Prostate gland (tissue), 2 donors: Measurements from ENCODE around the gene GLP1R. TPM values are rescaled to one million over a fixed set of nuclear protein-coding genes. Genes with fewer than 3 reads are reported as not detected.

Experiments
- DNase-seq: peaks from one replicate; pipeline ENCODE4 v3.0.0-alpha.2; 2019; ENCODE audit warnings: low spot score
- H3K27ac ChIP-seq, 2 donors: fragments of 200-600 bp; sonication (generic); 2 replicates each; pipeline ENCODE4 v1.5.1; 2017 to 2019
- H3K27me3 ChIP-seq: fragments of 200-600 bp; sonication (generic); replicated peaks from 2 replicates; pipeline ENCODE4 v1.5.1; 2019; ENCODE audit not compliant: insufficient read depth
- H3K36me3 ChIP-seq, 2 donors: fragments of 200-600 bp; sonication (generic); 1 replicate in 1 of 2; 2 replicates in 1 of 2; pipeline versions ENCODE4 v1.5.1 to v1.8.1; 2017 to 2019
- H3K4me1 ChIP-seq: fragments of 200-600 bp; sonication (generic); replicated peaks from 2 replicates; pipeline ENCODE4 v1.5.1; 2019
- H3K4me3 ChIP-seq, 2 donors: fragments of 200-600 bp; sonication (generic); 2 replicates each; pipeline ENCODE4 v1.5.1; 2017 to 2019
- H3K9me3 ChIP-seq: fragments of 200-600 bp; sonication (generic); 2 replicates; pipeline ENCODE4 v1.5.1; 2017
- POLR2A ChIP-seq: fragments of 450-650 bp; IDR thresholded peaks from one replicate; pipeline ENCODE4 v1.6.1; 2016; ENCODE audit warnings: antibody characterized with exemption, mild to moderate bottlenecking
- POLR2AphosphoS5 ChIP-seq: sonication (generic); formaldehyde crosslinking; IDR thresholded peaks from one replicate; pipeline ENCODE4 v1.6.1; 2017; ENCODE audit warnings: antibody characterized with exemption
- WGBS: methylation state at CpG from one replicate; pipeline ENCODE4 v1.1.5; 2018; 5-methylcytosine and 5-hydroxymethylcytosine counted together
- intact Hi-C: fragments of 100-400 bp; cut with DNase I; formaldehyde crosslinking; loops from one replicate; pipeline ENCODE4 v1.14.2; 2022
- total RNA-seq, 2 donors: library from RNA; depleted of rRNA; stranded (reverse); fragments of >200 nt; gene quantifications; one replicate each; pipeline ENCODE4 v1.1.0, GENCODE V29; 2016
- TF ChIP-seq, protein P1 (sequence below), 4 experiments: fragments of 200-600 bp in 2 of 4; fragments of 450-650 bp in 2 of 4; sonication (generic) in 2 of 4; IDR thresholded peaks; 1 replicate in 3 of 4; 2 replicates in 1 of 4; pipeline ENCODE4 v1.5.1; 2016 to 2019; ENCODE audit warnings: antibody characterized with exemption in 4 of 4, mild to moderate bottlenecking in 2 of 4, moderate library complexity in 2 of 4

GLP1R gene
- total RNA-seq, 2 donors from 2014 or later = 0.23 TPM; not detected in 1

DNA sequence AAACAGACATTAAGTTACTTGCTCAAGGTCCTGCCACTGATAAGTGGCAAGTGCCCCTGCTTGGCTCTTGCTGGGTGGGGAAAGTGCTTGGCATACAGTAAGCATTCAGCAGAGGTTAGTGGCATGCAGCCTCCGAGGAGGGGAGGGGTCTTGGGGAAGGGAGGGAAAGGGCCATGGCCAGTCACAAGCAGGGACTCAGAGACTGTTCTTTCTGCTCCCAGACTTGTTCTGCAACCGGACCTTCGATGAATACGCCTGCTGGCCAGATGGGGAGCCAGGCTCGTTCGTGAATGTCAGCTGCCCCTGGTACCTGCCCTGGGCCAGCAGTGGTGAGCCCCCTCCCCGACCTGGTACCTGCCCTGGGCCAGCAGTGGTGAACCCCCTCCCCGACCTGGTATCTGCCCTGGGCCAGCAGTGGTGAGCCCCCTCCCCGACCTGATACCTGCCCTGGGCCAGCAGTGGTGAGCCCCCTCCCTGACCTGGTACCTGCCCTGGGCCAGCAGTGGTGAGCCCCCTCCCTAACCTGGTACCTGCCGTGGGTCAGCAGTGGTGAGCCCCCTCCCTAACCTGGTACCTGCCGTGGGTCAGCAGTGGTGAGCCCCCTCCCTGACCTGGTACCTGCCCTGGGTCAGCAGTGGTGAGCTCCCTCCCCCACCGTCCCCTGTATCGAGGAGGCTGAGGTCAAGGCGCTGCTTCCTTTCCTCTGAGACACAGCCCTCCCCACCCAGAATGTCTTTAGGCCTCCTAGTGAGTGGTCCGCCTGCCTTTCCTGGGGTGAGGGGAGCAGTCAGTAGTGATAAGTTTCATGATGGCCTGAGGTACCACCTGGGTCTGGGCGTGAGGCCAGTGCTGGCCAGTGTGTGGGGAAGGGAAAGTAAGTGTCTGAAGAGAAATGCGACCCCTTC lies 8.9 kb downstream of the GLP1R start:
- intact Hi-C loops = no loop called here
- no peaks in the 10 kb centered on the region for H3K9me3 ChIP-seq
- no peak overlapping the region for H3K4me3 ChIP-seq
- no peaks in the 10 kb centered on the region for H3K36me3 ChIP-seq
- no peak for DNase-seq
- 72% methylated on average over 17 of the region's 17 CpGs for WGBS
- H3K27ac ChIP-seq = no peak overlapping the region
- H3K4me1 ChIP-seq = peaks cover 3% of the 10 kb centered on the region
- TF ChIP-seq, protein P1, sequence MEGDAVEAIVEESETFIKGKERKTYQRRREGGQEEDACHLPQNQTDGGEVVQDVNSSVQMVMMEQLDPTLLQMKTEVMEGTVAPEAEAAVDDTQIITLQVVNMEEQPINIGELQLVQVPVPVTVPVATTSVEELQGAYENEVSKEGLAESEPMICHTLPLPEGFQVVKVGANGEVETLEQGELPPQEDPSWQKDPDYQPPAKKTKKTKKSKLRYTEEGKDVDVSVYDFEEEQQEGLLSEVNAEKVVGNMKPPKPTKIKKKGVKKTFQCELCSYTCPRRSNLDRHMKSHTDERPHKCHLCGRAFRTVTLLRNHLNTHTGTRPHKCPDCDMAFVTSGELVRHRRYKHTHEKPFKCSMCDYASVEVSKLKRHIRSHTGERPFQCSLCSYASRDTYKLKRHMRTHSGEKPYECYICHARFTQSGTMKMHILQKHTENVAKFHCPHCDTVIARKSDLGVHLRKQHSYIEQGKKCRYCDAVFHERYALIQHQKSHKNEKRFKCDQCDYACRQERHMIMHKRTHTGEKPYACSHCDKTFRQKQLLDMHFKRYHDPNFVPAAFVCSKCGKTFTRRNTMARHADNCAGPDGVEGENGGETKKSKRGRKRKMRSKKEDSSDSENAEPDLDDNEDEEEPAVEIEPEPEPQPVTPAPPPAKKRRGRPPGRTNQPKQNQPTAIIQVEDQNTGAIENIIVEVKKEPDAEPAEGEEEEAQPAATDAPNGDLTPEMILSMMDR (IDR thresholded peaks at IDR 0.05) = no peak
- TF ChIP-seq POLR2AphosphoS5 (no peak), POLR2A (no peak)
- no peaks in the 10 kb centered on the region for H3K27me3 ChIP-seq

DNA sequence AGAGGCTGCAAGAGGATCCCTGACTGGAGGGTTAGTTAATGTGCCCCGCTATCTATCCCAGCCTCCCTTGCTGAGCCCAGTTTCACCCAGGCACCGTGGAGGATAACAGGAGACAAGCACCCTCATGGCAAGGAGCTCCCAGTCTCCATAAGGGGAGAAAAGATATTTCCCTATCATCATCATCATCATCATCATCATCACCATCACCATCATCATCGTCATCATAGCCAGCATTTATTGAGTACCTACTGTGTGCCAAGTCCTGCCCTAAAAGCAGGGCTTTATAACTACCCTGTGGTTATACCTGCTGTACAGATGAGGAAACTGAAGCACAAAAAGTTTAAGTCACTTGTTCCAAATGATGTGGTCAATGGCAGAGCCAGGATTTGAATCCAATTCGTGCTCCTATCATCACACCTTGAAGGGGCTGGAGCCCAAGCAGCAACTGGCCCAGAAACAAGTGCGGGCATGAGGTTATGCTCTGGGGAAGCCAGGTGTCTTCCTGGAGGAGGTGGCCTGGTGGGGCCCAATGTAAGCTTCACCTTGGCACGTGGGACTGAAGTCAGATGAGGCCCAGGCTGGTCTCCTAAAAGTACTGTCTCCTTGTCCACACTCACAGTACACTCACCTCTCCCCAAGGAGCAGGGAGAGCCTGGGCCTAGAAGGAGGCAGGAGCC lies 10.0 kb downstream of the GLP1R start:
- Histone ChIP-seq H3K27me3 (no peaks in the 10 kb centered on the region), H3K4me3 (no peak overlapping the region), H3K36me3 (no peaks in the 10 kb centered on the region), H3K9me3 (no peaks in the 10 kb centered on the region), H3K27ac (no peak overlapping the region), H3K4me1 (peaks cover 3% of the 10 kb centered on the region)
- 78% methylated on average over 6 of the region's 6 CpGs for WGBS
- TF ChIP-seq POLR2A (no peak), POLR2AphosphoS5 (no peak)
- TF ChIP-seq, protein P1 (IDR thresholded peaks at IDR 0.05) = no peak
- intact Hi-C loops = no loop called here
- no peak for DNase-seq

DNA sequence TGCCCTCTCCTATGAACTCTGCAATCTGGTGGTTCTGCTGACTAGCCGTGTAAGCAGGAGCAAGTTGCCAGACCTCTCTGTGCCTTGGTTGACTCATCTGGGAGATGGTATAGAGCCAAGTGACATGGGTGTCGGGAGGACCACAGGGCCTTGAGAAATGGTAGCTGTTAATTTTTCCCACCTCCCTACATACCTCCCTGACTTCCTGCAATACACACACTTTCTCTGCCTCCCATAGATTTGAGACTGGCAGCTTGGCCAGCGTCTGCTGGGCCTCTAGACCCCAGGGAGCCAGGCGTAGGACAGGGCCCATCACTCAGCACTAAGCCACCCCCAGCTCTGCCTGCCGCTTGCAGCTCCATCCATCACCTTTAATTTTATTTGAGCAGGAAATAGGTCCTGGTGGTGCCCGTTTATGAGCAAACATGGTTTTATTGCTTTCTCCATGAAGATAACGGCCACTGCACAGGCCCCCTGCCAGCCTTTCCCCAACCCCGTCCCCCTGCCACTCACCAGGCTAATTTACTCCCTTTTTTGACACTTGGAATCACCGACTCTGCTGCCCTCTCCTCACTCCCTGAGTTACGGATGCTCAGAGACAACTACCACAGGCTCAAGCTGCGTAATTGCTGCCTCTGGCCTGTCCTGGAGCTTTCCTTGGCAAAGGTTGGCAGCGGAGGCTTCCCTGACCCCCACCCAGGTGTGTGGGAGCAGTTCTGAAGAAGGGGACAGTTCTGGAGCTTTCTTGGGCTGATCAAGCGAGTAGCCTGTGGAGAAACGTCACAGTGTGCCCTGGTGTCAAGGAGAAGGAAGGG lies 11.1 kb downstream of the GLP1R start:
- H3K9me3 ChIP-seq = no peaks in the 10 kb centered on the region
- no peak overlapping the region for H3K27ac ChIP-seq
- H3K4me3 ChIP-seq = no peak overlapping the region
- TF ChIP-seq, protein P1 (IDR thresholded peaks at IDR 0.05) = no peak
- TF ChIP-seq POLR2A = no peak
- TF ChIP-seq POLR2AphosphoS5 = no peak
- no peak for DNase-seq
- intact Hi-C loops = no loop called here
- no peaks in the 10 kb centered on the region for H3K36me3 ChIP-seq
- 50% methylated on average over 14 of the region's 14 CpGs for WGBS
- H3K27me3 ChIP-seq = no peaks in the 10 kb centered on the region
- peaks cover 3% of the 10 kb centered on the region for H3K4me1 ChIP-seq

DNA sequence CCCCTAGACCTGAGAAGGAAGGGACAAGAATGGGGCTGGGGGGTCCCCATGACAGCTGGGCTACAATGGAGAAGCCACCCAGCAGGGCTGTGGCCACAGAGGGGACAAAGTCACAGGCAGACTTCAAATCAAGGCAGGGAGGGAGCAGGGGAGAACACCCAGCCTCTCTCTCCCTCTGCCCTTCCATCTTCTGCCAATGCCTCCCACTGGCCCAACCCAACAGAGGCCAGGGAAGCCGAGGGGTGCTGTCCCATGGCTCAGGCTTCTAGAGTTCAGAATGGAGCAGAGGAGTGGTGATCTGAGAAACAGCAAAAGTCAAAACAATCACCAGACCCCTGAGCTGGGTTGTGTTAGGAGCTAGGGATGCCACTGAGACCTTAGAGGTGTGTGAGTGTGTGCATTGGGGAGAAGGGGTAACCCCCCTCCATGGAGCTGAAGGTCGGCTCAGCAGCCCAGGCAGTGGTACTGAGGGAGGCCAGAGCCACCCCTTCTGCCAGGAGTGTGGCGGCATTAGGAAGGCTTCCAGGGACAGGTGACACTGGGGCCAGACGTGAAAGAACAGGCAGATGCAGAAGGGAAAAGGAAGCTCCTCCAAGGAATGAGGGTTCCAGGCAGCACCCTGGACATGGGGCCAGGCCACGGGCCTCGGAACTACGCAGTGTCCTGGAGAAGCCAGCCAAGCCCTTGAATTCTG lies 12.0 kb downstream of the GLP1R start:
- H3K27ac ChIP-seq = no peak overlapping the region
- no peaks in the 10 kb centered on the region for H3K9me3 ChIP-seq
- WGBS = 49% methylated on average over 7 of the region's 7 CpGs
- TF ChIP-seq POLR2A = no peak
- TF ChIP-seq, protein P1 (IDR thresholded peaks at IDR 0.05) = no peak
- no peaks in the 10 kb centered on the region for H3K36me3 ChIP-seq
- DNase-seq = no peak
- H3K4me1 ChIP-seq = peaks cover 3% of the 10 kb centered on the region
- intact Hi-C loops = no loop called here
- no peaks in the 10 kb centered on the region for H3K27me3 ChIP-seq
- H3K4me3 ChIP-seq = no peak overlapping the region
